ENCODE measurements around the gene DCLK1. TPM values are rescaled to one million over a fixed set of nuclear protein-coding genes. Genes with fewer than 3 reads are reported as not detected.

DCLK1 gene
- total and polyA plus RNA-seq, 10 donors, result 2.0 to 22.1 (median 11.7) TPM

- no peaks in the 10 kb centered on the region for H3K9me3 ChIP-seq
- H3K4me1 ChIP-seq, result no peaks in the 10 kb centered on the region
- intact Hi-C loops (cut with DNase I; ENCODE audit: low total_unique reads), result no loop called here
- H3K36me3 ChIP-seq, result no peaks in the 10 kb centered on the region
- TF ChIP-seq POLR2AphosphoS5 (IDR thresholded peaks at IDR 0.05) (no peak), POLR2A (IDR thresholded peaks at IDR 0.05) (no peak), CTCF (IDR thresholded peaks at IDR 0.05 in 8 of 11, conservative IDR thresholded peaks at IDR 0.05 in 3 of 11) (no peak)
- no peaks in the 10 kb centered on the region for H3K27me3 ChIP-seq (replicated peaks in 1 of 7)
- DNase-seq, result no peak
- no peak overlapping the region for H3K27ac ChIP-seq
- WGBS, 5 donors, result 94 to 100% (median 97%) methylated on average over 1 of the region's 1 CpG
- no peak overlapping the region for H3K4me3 ChIP-seq
These were observed 15.9 kb downstream of the DCLK1 start for GRCh38 chr13:36115306-36115705.

- intact Hi-C loops (cut with DNase I; ENCODE audit: low total_unique reads), result no loop called here
- peak overlapping the region in 1 of 8 donors; percentile 65 for H3K27ac ChIP-seq
- WGBS, 5 donors, result 58 to 87% (median 85%) methylated on average over 1 of the region's 1 CpG
- no peaks in the 10 kb centered on the region for H3K4me1 ChIP-seq
- H3K27me3 ChIP-seq (replicated peaks in 1 of 7), result no peaks in the 10 kb centered on the region
- no peak for DNase-seq
- no peak for TF ChIP-seq POLR2AphosphoS5 (IDR thresholded peaks at IDR 0.05)
- no peak for TF ChIP-seq CTCF (IDR thresholded peaks at IDR 0.05 in 8 of 11, conservative IDR thresholded peaks at IDR 0.05 in 3 of 11)
- TF ChIP-seq POLR2A (IDR thresholded peaks at IDR 0.05), result no peak
- no peaks in the 10 kb centered on the region for H3K9me3 ChIP-seq
- no peak overlapping the region for H3K4me3 ChIP-seq
- H3K36me3 ChIP-seq, result no peaks in the 10 kb centered on the region
These were observed 16.9 kb downstream of the DCLK1 start for GRCh38 chr13:36114233-36114632.

GRCh38 chr13:36108954-36109353, 22.2 kb downstream of the DCLK1 start:
- Histone ChIP-seq H3K27me3 (replicated peaks in 1 of 7) (no peaks in the 10 kb centered on the region), H3K9me3 (peaks cover 0 to 5% (median 0%) of the 10 kb centered on the region in 8 donors), H3K36me3 (no peaks in the 10 kb centered on the region), H3K4me1 (no peaks in the 10 kb centered on the region), H3K27ac (no peak overlapping the region), H3K4me3 (no peak overlapping the region)
- DNase-seq, result no peak
- intact Hi-C loops (cut with DNase I; ENCODE audit: low total_unique reads), result no loop called here
- WGBS, 5 donors, result 65 to 79% (median 71%) methylated on average over 2 of the region's 2 CpGs
- no peak for TF ChIP-seq POLR2A (IDR thresholded peaks at IDR 0.05)
- no peak for TF ChIP-seq POLR2AphosphoS5 (IDR thresholded peaks at IDR 0.05)
- TF ChIP-seq CTCF (IDR thresholded peaks at IDR 0.05 in 8 of 11, conservative IDR thresholded peaks at IDR 0.05 in 3 of 11), result no peak

DNA sequence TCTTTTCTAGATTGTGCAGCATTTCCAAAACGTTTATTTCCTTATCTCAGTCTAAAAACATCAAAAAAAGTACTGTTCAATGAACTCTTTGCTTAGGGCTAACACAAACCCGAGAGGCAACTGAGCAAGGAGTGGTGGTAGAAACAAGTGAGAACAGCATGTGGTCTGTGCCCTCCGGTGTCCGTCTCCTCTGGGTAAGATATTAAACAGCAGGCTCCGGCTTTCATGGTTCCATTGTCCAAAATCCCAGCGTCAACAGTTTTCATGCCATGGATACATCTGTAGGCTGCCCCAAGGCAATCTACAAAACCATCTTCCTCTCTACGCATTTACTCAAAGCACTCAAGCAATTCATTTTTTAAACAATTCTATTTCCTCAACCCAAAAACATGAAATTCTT, 22.8 kb downstream of the DCLK1 start:
- intact Hi-C loops (cut with DNase I; ENCODE audit: low total_unique reads), result no loop called here
- no peaks in the 10 kb centered on the region for H3K27me3 ChIP-seq (replicated peaks in 1 of 7)
- H3K4me1 ChIP-seq, result no peaks in the 10 kb centered on the region
- no peak overlapping the region for H3K4me3 ChIP-seq
- DNase-seq, result no peak
- 79 to 92% (median 87%) methylated on average over 7 of the region's 7 CpGs for WGBS, 5 donors
- no peak overlapping the region for H3K27ac ChIP-seq
- H3K36me3 ChIP-seq, result no peaks in the 10 kb centered on the region
- TF ChIP-seq CTCF (IDR thresholded peaks at IDR 0.05 in 8 of 11, conservative IDR thresholded peaks at IDR 0.05 in 3 of 11) (no peak), POLR2AphosphoS5 (IDR thresholded peaks at IDR 0.05) (no peak), POLR2A (IDR thresholded peaks at IDR 0.05) (no peak)
- peaks cover 0 to 5% (median 0%) of the 10 kb centered on the region in 8 donors for H3K9me3 ChIP-seq

Measured in spleen (tissue), 11 donors.